CD14-positive monocyte (primary cell): ENCODE data around the gene MYO1D. TPM values are rescaled to one million over a fixed set of nuclear protein-coding genes. Genes with fewer than 3 reads are reported as not detected.

Experiments
- DNase-seq, 3 donors: peaks; one replicate each; pipeline ENCODE4 v3.0.0-alpha.2; 2011 to 2022
- H2AFZ ChIP-seq: 2 replicates; pipeline ENCODE4 v1.6.0; 2012; ENCODE audit warnings: mild to moderate bottlenecking, low read depth, low read length, inconsistent platforms; ENCODE audit not compliant: insufficient read depth, poor library complexity, severe bottlenecking
- H3K27ac ChIP-seq, 2 donors: 1 replicate in 1 of 2; 2 replicates in 1 of 2; pipeline ENCODE4 v1.5.1; 2012 to 2013; ENCODE audit warnings: low read length in 2 of 2, control low read depth in 1 of 2, inconsistent platforms in 1 of 2, low read depth in 1 of 2, mild to moderate bottlenecking in 1 of 2
- H3K27me3 ChIP-seq, 2 donors: one replicate each; pipeline versions ENCODE4 v1.6.0 to v1.6.1; 2011 to 2013; ENCODE audit warnings: low read length in 2 of 2; ENCODE audit not compliant: control insufficient read depth in 2 of 2, insufficient read depth in 2 of 2
- H3K36me3 ChIP-seq, 2 donors: replicated peaks in 1 of 2; 1 replicate in 1 of 2; 2 replicates in 1 of 2; pipeline versions ENCODE4 v1.5.1 to v1.6.1; 2012 to 2013; ENCODE audit warnings: low read length in 2 of 2, control low read depth in 1 of 2, inconsistent platforms in 1 of 2, mild to moderate bottlenecking in 1 of 2; ENCODE audit not compliant: insufficient read depth in 2 of 2, control insufficient read depth in 1 of 2
- H3K4me1 ChIP-seq, 2 donors: 1 replicate in 1 of 2; 2 replicates in 1 of 2; pipeline versions ENCODE4 v1.5.1 to v1.6.1; 2012 to 2013; ENCODE audit warnings: low read length in 2 of 2, control low read depth in 1 of 2, inconsistent platforms in 1 of 2, mild to moderate bottlenecking in 1 of 2, moderate library complexity in 1 of 2; ENCODE audit not compliant: insufficient read depth in 2 of 2, control insufficient read depth in 1 of 2
- H3K4me2 ChIP-seq: replicated peaks from 2 replicates; pipeline ENCODE3; 2012; ENCODE audit warnings: low read length, moderate library complexity, mild to moderate bottlenecking; ENCODE audit not compliant: poor library complexity, severe bottlenecking; ENCODE audit errors: extremely low read depth
- H3K4me3 ChIP-seq, 3 experiments: fragments of 200-600 bp in 1 of 3; sonication (generic) in 1 of 3; replicated peaks in 1 of 3; 1 replicate in 2 of 3; 2 replicates in 1 of 3; pipeline ENCODE4 v1.5.1; 2011 to 2013; ENCODE audit warnings: low read length in 3 of 3, mild to moderate bottlenecking in 3 of 3, control low read depth in 2 of 3, low read depth in 2 of 3, inconsistent platforms in 1 of 3, moderate library complexity in 1 of 3
- H3K79me2 ChIP-seq: 2 replicates; pipeline ENCODE4 v1.6.0; 2012; ENCODE audit warnings: mild to moderate bottlenecking, control low read depth, inconsistent platforms, low read length, moderate library complexity; ENCODE audit not compliant: insufficient read depth
- H3K9ac ChIP-seq: 2 replicates; pipeline ENCODE4 v1.6.0; 2017; ENCODE audit warnings: low read length, mild to moderate bottlenecking; ENCODE audit not compliant: insufficient read depth, poor library complexity, severe bottlenecking
- H3K9me3 ChIP-seq, 2 donors: replicated peaks in 1 of 2; 1 replicate in 1 of 2; 2 replicates in 1 of 2; pipeline versions ENCODE4 v1.5.1 to v1.6.1; 2012 to 2013; ENCODE audit warnings: low read length in 2 of 2, control low read depth in 1 of 2; ENCODE audit not compliant: control insufficient read depth in 1 of 2, insufficient read depth in 1 of 2
- H4K20me1 ChIP-seq: 2 replicates; pipeline ENCODE4 v1.6.0; 2012; ENCODE audit warnings: mild to moderate bottlenecking, low read length, control low read depth, moderate library complexity; ENCODE audit not compliant: insufficient read depth
- H3K27ac Mint-ChIP-seq, 7 donors: one replicate each; pipeline ENCODE4 v1.8.0; 2020; ENCODE audit warnings: mild to moderate bottlenecking in 7 of 7, mixed read lengths in 7 of 7, moderate library complexity in 6 of 7, inconsistent platforms in 2 of 7
- H3K27me3 Mint-ChIP-seq, 3 donors: one replicate each; pipeline ENCODE4 v1.8.0; 2021 to 2022; ENCODE audit warnings: low read depth in 3 of 3, mild to moderate bottlenecking in 3 of 3, mixed read lengths in 3 of 3, moderate library complexity in 3 of 3, inconsistent platforms in 1 of 3
- H3K36me3 Mint-ChIP-seq, 2 donors: one replicate each; pipeline ENCODE4 v1.8.0; 2020; ENCODE audit warnings: mixed read lengths in 2 of 2, inconsistent platforms in 1 of 2, mild to moderate bottlenecking in 1 of 2
- H3K4me1 Mint-ChIP-seq: one replicate; pipeline ENCODE4 v1.8.0; 2020; ENCODE audit warnings: mild to moderate bottlenecking, mixed read lengths
- H3K4me3 Mint-ChIP-seq, 2 donors: one replicate each; pipeline ENCODE4 v1.8.0; 2020; ENCODE audit warnings: mild to moderate bottlenecking in 2 of 2, mixed read lengths in 2 of 2, moderate library complexity in 1 of 2
- H3K9me3 Mint-ChIP-seq, 7 donors: one replicate each; pipeline ENCODE4 v1.8.0; 2020 to 2022; ENCODE audit warnings: mixed read lengths in 7 of 7, mild to moderate bottlenecking in 6 of 7, moderate library complexity in 6 of 7, inconsistent platforms in 2 of 7
- WGBS: methylation state at CpG from one replicate; pipeline ENCODE4 v1.1.5; 2013; ENCODE audit warnings: missing lambda C conversion rate; ENCODE audit not compliant: insufficient coverage; 5-methylcytosine and 5-hydroxymethylcytosine counted together
- intact Hi-C, 2 donors: fragments of 100-400 bp; cut with micrococcal nuclease; formaldehyde crosslinking; loops; one replicate each; pipeline versions ENCODE4 v1.15.0 to v1.15.1; 2023
- polyA plus RNA-seq, 3 donors: library from polyadenylated mRNA; depleted of rRNA in 1 of 3; unstranded in 2 of 3; stranded (reverse) in 1 of 3; fragments of 300-500 nt in 2 of 3; fragments of >200 nt in 1 of 3; fragmentation: Illumina TruSeq in 2 of 3; gene quantifications; 1 replicate in 2 of 3; 2 replicates in 1 of 3; pipeline ENCODE4 v1.2.3, GENCODE V29; 2012 to 2021
- TF ChIP-seq, protein P1 (sequence below): fragments of 200-600 bp; IDR thresholded peaks from one replicate; pipeline ENCODE4 v1.8.0; 2022; ENCODE audit warnings: antibody characterized with exemption, mild to moderate bottlenecking

MYO1D gene
- polyA plus RNA-seq, 3 donors = 0.22 to 0.39 (median 0.26) TPM

DNA sequence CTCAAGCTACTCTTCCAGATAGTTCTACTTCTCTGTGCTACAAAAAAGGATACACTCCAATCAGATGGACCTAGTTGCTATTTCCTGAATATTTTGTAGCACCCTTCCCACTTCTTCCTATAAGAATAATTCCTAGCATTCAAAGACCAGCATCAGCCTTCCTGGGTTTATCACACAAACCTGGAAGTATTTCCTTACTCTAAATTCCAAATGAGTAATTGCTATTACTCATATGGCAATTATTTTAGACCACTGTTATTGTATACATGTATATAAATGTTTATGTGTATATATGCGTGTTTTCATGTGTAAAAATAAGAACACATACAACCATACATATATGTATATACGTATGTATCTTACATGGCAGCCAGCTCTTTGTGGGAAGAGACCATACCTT, 130.6 kb downstream of the MYO1D start:
- H3K4me1 ChIP-seq = peaks cover 41 to 53% of the 10 kb centered on the region in 2 donors
- H3K4me2 ChIP-seq = no peak overlapping the region
- H3K27ac Mint-ChIP-seq = peak overlapping the region in 4 of 7 donors; percentile 14 to 32 (median 20)
- WGBS = no CpG with 5 or more reads among the region's 2 CpGs
- no peak for DNase-seq
- no peaks in the 10 kb centered on the region for H3K36me3 Mint-ChIP-seq
- no peak overlapping the region for H3K4me3 ChIP-seq
- no peaks in the 10 kb centered on the region for H3K27me3 ChIP-seq
- H3K9me3 Mint-ChIP-seq = no peaks in the 10 kb centered on the region
- H3K4me1 Mint-ChIP-seq = peaks cover 51% of the 10 kb centered on the region
- H3K9me3 ChIP-seq = no peaks in the 10 kb centered on the region
- intact Hi-C loops = no loop called here
- H2AFZ ChIP-seq = no peak overlapping the region
- no peaks in the 10 kb centered on the region for H3K27me3 Mint-ChIP-seq
- H4K20me1 ChIP-seq = no peaks in the 10 kb centered on the region
- H3K79me2 ChIP-seq = no peaks in the 10 kb centered on the region
- H3K27ac ChIP-seq = peak overlapping the region in 1 of 2 donors; percentile 33
- no peak overlapping the region for H3K9ac ChIP-seq
- TF ChIP-seq, protein P1, sequence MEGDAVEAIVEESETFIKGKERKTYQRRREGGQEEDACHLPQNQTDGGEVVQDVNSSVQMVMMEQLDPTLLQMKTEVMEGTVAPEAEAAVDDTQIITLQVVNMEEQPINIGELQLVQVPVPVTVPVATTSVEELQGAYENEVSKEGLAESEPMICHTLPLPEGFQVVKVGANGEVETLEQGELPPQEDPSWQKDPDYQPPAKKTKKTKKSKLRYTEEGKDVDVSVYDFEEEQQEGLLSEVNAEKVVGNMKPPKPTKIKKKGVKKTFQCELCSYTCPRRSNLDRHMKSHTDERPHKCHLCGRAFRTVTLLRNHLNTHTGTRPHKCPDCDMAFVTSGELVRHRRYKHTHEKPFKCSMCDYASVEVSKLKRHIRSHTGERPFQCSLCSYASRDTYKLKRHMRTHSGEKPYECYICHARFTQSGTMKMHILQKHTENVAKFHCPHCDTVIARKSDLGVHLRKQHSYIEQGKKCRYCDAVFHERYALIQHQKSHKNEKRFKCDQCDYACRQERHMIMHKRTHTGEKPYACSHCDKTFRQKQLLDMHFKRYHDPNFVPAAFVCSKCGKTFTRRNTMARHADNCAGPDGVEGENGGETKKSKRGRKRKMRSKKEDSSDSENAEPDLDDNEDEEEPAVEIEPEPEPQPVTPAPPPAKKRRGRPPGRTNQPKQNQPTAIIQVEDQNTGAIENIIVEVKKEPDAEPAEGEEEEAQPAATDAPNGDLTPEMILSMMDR = no peak
- H3K4me3 Mint-ChIP-seq = no peak overlapping the region
- H3K36me3 ChIP-seq = no peaks in the 10 kb centered on the region

DNA sequence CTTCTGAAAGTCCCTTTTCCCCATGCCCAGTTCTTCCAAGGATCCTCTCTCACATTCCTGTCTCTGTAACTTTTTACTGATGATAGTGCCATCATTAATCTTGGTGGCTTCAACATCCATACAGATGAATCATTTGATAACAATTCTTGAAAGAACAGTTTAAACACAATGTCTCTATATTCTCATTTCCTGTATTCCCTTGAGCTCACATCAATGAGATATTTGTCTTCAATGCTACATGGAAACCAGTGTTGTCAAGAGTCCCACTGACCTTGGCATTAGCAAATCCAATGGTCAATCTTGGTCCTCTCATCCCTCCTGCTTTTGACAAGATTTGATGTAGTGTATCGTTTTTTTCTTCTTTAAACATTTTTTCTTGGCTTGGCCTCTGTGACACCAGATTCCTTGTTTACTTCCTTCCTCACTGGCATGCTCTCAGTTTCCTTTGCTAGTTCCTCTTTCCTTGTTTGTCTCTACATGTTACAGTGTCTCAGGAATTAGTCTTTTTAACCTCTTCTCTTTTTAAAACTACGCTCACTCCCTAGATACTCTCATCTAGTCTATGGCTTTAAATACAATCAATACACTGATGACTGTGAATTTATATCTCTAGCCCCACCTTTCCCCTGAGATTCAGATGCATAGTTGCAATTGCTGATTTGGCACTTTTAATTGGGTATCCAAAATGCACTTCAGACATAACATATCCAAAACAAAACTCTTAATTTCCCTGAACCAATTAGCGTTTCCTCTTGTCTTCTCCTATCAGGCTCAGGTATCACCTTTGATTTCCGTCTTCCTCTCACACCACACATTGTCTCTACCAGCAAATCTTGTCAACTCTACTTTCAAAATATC, 134.0 kb downstream of the MYO1D start:
- H3K27me3 ChIP-seq = no peaks in the 10 kb centered on the region
- H3K27ac Mint-ChIP-seq = peak overlapping the region; percentile 34 to 88 (median 70)
- peak; percentile 46 to 66 (median 58) for DNase-seq
- WGBS = 85% methylated on average over 2 of the region's 4 CpGs
- H3K9ac ChIP-seq = no peak overlapping the region
- H3K4me1 ChIP-seq = peaks cover 40 to 48% of the 10 kb centered on the region in 2 donors
- peaks cover 46% of the 10 kb centered on the region for H3K4me1 Mint-ChIP-seq
- peaks cover 0 to 4% (median 0%) of the 10 kb centered on the region in 7 donors for H3K9me3 Mint-ChIP-seq
- TF ChIP-seq, protein P1 = no peak
- peak overlapping the region in 1 of 2 donors; percentile 57 for H3K27ac ChIP-seq
- H3K79me2 ChIP-seq = no peaks in the 10 kb centered on the region
- no peak overlapping the region for H2AFZ ChIP-seq
- H4K20me1 ChIP-seq = no peaks in the 10 kb centered on the region
- H3K9me3 ChIP-seq = no peaks in the 10 kb centered on the region
- peak overlapping the region; percentile 57 for H3K4me2 ChIP-seq
- no peaks in the 10 kb centered on the region for H3K27me3 Mint-ChIP-seq
- peak overlapping the region in 1 of 3 experiments; percentile 49 for H3K4me3 ChIP-seq
- no peaks in the 10 kb centered on the region for H3K36me3 ChIP-seq
- H3K36me3 Mint-ChIP-seq = no peaks in the 10 kb centered on the region
- intact Hi-C loops = no loop called here
- H3K4me3 Mint-ChIP-seq = peak overlapping the region in 1 of 2 donors; percentile 63
